ENCODE results near the gene RPTOR. TPM values are rescaled to one million over a fixed set of nuclear protein-coding genes. Genes with fewer than 3 reads are reported as not detected.

Gene RPTOR
- total RNA-seq, 1 donor from 2014 or later: 32.0 TPM

- Mint-ChIP-seq H3K4me1 (ENCODE audit: low read depth, unreplicated experiment) (peaks cover 19% of the 10 kb centered on the region), H3K9me3 (ENCODE audit: unreplicated experiment) (no peaks in the 10 kb centered on the region), H3K27ac (ENCODE audit: unreplicated experiment) (no peak overlapping the region), H3K27me3 (ENCODE audit: low read depth, unreplicated experiment) (no peaks in the 10 kb centered on the region), H3K36me3 (ENCODE audit: low read depth, unreplicated experiment) (peaks cover 15% of the 10 kb centered on the region), H3K4me3 (ENCODE audit: unreplicated experiment) (no peak overlapping the region)
- Histone ChIP-seq H3K79me2 (ENCODE audit: insufficient read depth, low read length) (peaks cover 53% of the 10 kb centered on the region), H3K27ac (ENCODE audit: low read depth, low read length) (no peak overlapping the region), H3K9me3 (ENCODE audit: insufficient read depth, low read depth, low read length) (no peaks in the 10 kb centered on the region), H3K4me2 (ENCODE audit: low read length) (no peak overlapping the region), H3K36me3 (ENCODE audit: insufficient read depth, low read length) (no peaks in the 10 kb centered on the region), H3K9ac (ENCODE audit: low read length) (no peak overlapping the region), H2AFZ (ENCODE audit: low read depth, low read length) (no peak overlapping the region), H3K4me1 (ENCODE audit: insufficient read depth, low read length) (no peaks in the 10 kb centered on the region), H4K20me1 (ENCODE audit: insufficient read depth, low read length) (peaks cover 81% of the 10 kb centered on the region), H3K27me3 (ENCODE audit: insufficient read depth, low read length) (no peaks in the 10 kb centered on the region), H3K4me3 (ENCODE audit: insufficient read depth, low read depth, low read length) (no peak overlapping the region)
- FAIRE-seq (no peak), DNase-seq (ENCODE audit: low read depth) (no peak)
- TF ChIP-seq CTCF (IDR thresholded peaks at IDR 0.05; ENCODE audit: insufficient read depth, low read depth, low read length): no peak
- TF ChIP-seq EZH2 (IDR thresholded peaks at IDR 0.05; ENCODE audit: insufficient read depth, low read length): no peak
These were observed 119.7 kb downstream of the RPTOR start for GRCh38 chr17:80664217-80664790.

DNA sequence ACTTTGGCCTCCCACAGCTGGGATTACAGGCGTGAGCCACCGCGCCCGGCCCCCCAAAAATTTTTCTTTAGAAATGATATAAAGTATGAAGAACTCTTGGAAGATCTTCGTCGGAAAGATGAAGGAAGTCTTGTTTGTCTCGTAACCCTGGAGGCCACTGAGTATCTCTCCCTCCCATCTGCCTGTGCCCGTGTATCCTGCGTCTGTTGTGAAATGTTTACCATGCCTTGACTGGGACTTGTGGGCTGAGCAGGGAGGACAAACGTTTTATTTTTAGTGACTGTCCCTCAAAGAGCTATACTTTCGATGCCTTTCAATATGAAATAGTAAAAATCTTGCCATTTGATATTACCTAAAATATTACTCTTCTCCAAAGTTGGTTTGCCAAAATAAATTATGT is 121.2 kb downstream of the RPTOR start:
- Mint-ChIP-seq H3K27me3 (ENCODE audit: low read depth, unreplicated experiment) (no peaks in the 10 kb centered on the region), H3K27ac (ENCODE audit: unreplicated experiment) (no peak overlapping the region), H3K4me3 (ENCODE audit: unreplicated experiment) (no peak overlapping the region), H3K36me3 (ENCODE audit: low read depth, unreplicated experiment) (peaks cover 15% of the 10 kb centered on the region), H3K9me3 (ENCODE audit: unreplicated experiment) (no peaks in the 10 kb centered on the region), H3K4me1 (ENCODE audit: low read depth, unreplicated experiment) (peaks cover 23% of the 10 kb centered on the region)
- Histone ChIP-seq H3K27ac (ENCODE audit: low read depth, low read length) (no peak overlapping the region), H3K9me3 (ENCODE audit: insufficient read depth, low read depth, low read length) (no peaks in the 10 kb centered on the region), H3K4me2 (ENCODE audit: low read length) (no peak overlapping the region), H3K9ac (ENCODE audit: low read length) (no peak overlapping the region), H3K4me3 (ENCODE audit: insufficient read depth, low read depth, low read length) (no peak overlapping the region), H3K79me2 (ENCODE audit: insufficient read depth, low read length) (peaks cover 56% of the 10 kb centered on the region), H2AFZ (ENCODE audit: low read depth, low read length) (no peak overlapping the region), H3K27me3 (ENCODE audit: insufficient read depth, low read length) (no peaks in the 10 kb centered on the region), H3K36me3 (ENCODE audit: insufficient read depth, low read length) (no peaks in the 10 kb centered on the region), H4K20me1 (ENCODE audit: insufficient read depth, low read length) (peaks cover 81% of the 10 kb centered on the region), H3K4me1 (ENCODE audit: insufficient read depth, low read length) (no peaks in the 10 kb centered on the region)
- TF ChIP-seq EZH2 (IDR thresholded peaks at IDR 0.05; ENCODE audit: insufficient read depth, low read length): no peak
- TF ChIP-seq CTCF (IDR thresholded peaks at IDR 0.05; ENCODE audit: insufficient read depth, low read depth, low read length): no peak
- no peak for FAIRE-seq
- no peak for DNase-seq (ENCODE audit: low read depth)

- no peak overlapping the region for H2AFZ ChIP-seq (ENCODE audit: low read depth, low read length)
- H3K4me1 ChIP-seq (ENCODE audit: insufficient read depth, low read length): no peaks in the 10 kb centered on the region
- Mint-ChIP-seq H3K36me3 (ENCODE audit: low read depth, unreplicated experiment) (peaks cover 14% of the 10 kb centered on the region), H3K4me1 (ENCODE audit: low read depth, unreplicated experiment) (peaks cover 23% of the 10 kb centered on the region), H3K27ac (ENCODE audit: unreplicated experiment) (peak overlapping the region; percentile 29), H3K4me3 (ENCODE audit: unreplicated experiment) (no peak overlapping the region), H3K27me3 (ENCODE audit: low read depth, unreplicated experiment) (no peaks in the 10 kb centered on the region), H3K9me3 (ENCODE audit: unreplicated experiment) (no peaks in the 10 kb centered on the region)
- H4K20me1 ChIP-seq (ENCODE audit: insufficient read depth, low read length): peaks cover 79% of the 10 kb centered on the region
- FAIRE-seq: no peak
- H3K27me3 ChIP-seq (ENCODE audit: insufficient read depth, low read length): no peaks in the 10 kb centered on the region
- TF ChIP-seq CTCF (IDR thresholded peaks at IDR 0.05; ENCODE audit: insufficient read depth, low read depth, low read length) (no peak), EZH2 (IDR thresholded peaks at IDR 0.05; ENCODE audit: insufficient read depth, low read length) (no peak)
- H3K9me3 ChIP-seq (ENCODE audit: insufficient read depth, low read depth, low read length): no peaks in the 10 kb centered on the region
- H3K9ac ChIP-seq (ENCODE audit: low read length): no peak overlapping the region
- no peaks in the 10 kb centered on the region for H3K36me3 ChIP-seq (ENCODE audit: insufficient read depth, low read length)
- DNase-seq (ENCODE audit: low read depth): no peak
- peaks cover 52% of the 10 kb centered on the region for H3K79me2 ChIP-seq (ENCODE audit: insufficient read depth, low read length)
- no peak overlapping the region for H3K4me3 ChIP-seq (ENCODE audit: insufficient read depth, low read depth, low read length)
- no peak overlapping the region for H3K27ac ChIP-seq (ENCODE audit: low read depth, low read length)
- H3K4me2 ChIP-seq (ENCODE audit: low read length): no peak overlapping the region
These were observed 122.2 kb downstream of the RPTOR start for GRCh38 chr17:80666867-80667266.
